Measurements from ENCODE around the gene METTL9. TPM values are rescaled to one million over a fixed set of nuclear protein-coding genes. Genes with fewer than 3 reads are reported as not detected.
"Not testable (repeated sequence)": the region's sequence is repeated elsewhere in the genome, so short reads cannot be mapped to it uniquely, and the experiment has no call there.

METTL9 gene
- total and polyA plus RNA-seq, 2 of the 13 experiments (the other 11 are each of a cell fraction or from before 2014, with no cell fraction given) = 123 to 204 TPM

DNA sequence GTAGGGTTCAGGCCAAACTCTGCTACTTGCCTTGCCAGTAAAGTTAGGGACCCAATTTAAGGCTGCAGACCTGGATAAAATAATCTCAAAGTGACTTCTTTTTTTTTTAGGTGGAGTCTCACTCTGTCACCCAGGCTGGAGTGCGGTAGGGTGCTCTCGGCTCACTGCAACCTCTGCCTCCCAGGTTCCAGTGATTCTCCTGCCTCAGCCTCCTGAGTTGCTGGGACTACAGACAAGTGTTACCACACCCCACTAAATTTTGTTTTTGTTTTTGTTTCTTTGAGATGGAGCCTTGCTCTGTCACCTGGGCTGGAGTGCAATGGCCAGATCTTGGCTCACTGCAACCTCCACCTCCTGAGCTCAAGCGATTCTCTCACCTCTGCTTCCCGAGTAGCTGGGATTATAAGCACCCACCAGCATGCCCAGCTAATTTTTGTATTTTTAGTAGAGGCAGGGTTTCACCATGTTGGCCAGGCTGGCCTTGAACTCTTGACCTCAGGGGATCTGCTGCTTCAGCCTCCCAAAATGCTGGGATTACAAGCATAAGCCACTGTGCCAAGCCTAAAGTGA is 43.3 kb upstream of the METTL9 start:
- intact Hi-C loops (cut with micrococcal nuclease; ENCODE audit: unreplicated experiment) (loop anchor here (10.0 kb wide), 2 partner anchors 271 to 401 kb away; partner anchors contain the start of genes DNAH3 and LDAF1), in situ Hi-C loops (cut with HindIII; ENCODE audit: extremely low pct_ligation_motif_present, low pct_unique_long_range_greater_than_20kb) (loop anchor here (5.0 to 25.0 kb wide), 3 partner anchors 244 to 781 kb away; partner anchors contain the start of gene LDAF1)
- H3K79me2 ChIP-seq (ENCODE audit: insufficient read depth, low read length); POLR2A ChIA-PET; H3K9me3 ChIP-seq (ENCODE audit: low read length); H3K4me3 ChIP-seq (replicated peaks in 1 of 3; ENCODE audit: insufficient read depth in 1 of 3, low read depth in 2 of 3, low read length in 3 of 3); FAIRE-seq; H3K27ac ChIP-seq (ENCODE audit: extremely low read length, insufficient read depth, low read length); H4K20me1 ChIP-seq (ENCODE audit: insufficient read depth, low read length); H3K4me2 ChIP-seq (ENCODE audit: low read depth, low read length); DNase-seq (ENCODE audit: low spot score); H3K36me3 ChIP-seq (replicated peaks in 1 of 2; ENCODE audit: control insufficient read depth in 1 of 2, insufficient read depth in 2 of 2, low read length in 2 of 2); H2AFZ ChIP-seq (ENCODE audit: low read length); H3K9ac ChIP-seq (ENCODE audit: insufficient read depth, low read depth, low read length); BruUV-seq (replicated peaks); TF ChIP-seq CBX2 (CRISPR knock-in tag; IDR thresholded peaks at IDR 0.05; ENCODE audit: low read depth): not testable (repeated sequence)
- peaks cover 16 to 66% of the 10 kb centered on the region in 2 experiments; a peak in 4 of 5 replicates for H3K27me3 ChIP-seq (ENCODE audit: control insufficient read depth in 1 of 2, insufficient read depth in 2 of 2, low read length in 2 of 2)
- peak; percentile 1; the same call in 1 of the 3 replicates for ATAC-seq
- peaks cover 31% of the 10 kb centered on the region for H3K4me1 ChIP-seq (ENCODE audit: insufficient read depth, low read length)
- WGBS (ENCODE audit: low lambda C conversion rate) = 36% methylated on average over 4 of the region's 4 CpGs
- TF ChIP-seq ZNF546 (CRISPR knock-in tag; conservative IDR thresholded peaks at IDR 0.05) (0 out of 2 replicates have a peak, but pooled peaks have one; percentile 18), CBX2 (IDR thresholded peaks at IDR 0.05; ENCODE audit: low read depth, low read length) (0 out of 2 replicates have a peak, but pooled peaks have one; percentile 38), REXO4 (CRISPR knock-in tag; IDR thresholded peaks at IDR 0.05; ENCODE audit: borderline replicate concordance) (0 out of 2 replicates have a peak, but pooled peaks have one; percentile 38), ZNF75D (CRISPR knock-in tag; IDR thresholded peaks at IDR 0.05; ENCODE audit: borderline replicate concordance) (peak; percentile 47; the same call in 1 of the 2 replicates), ZNF567 (CRISPR knock-in tag; IDR thresholded peaks at IDR 0.05; ENCODE audit: borderline replicate concordance) (0 out of 2 replicates have a peak, but pooled peaks have one; percentile 27), YEATS2 (CRISPR knock-in tag; IDR thresholded peaks at IDR 0.05; ENCODE audit: borderline replicate concordance) (0 out of 2 replicates have a peak, but pooled peaks have one; percentile 18), ZNF891 (CRISPR knock-in tag; IDR thresholded peaks at IDR 0.05) (0 out of 2 replicates have a peak, but pooled peaks have one; percentile 44)
- TF ChIP-seq, protein P1, sequence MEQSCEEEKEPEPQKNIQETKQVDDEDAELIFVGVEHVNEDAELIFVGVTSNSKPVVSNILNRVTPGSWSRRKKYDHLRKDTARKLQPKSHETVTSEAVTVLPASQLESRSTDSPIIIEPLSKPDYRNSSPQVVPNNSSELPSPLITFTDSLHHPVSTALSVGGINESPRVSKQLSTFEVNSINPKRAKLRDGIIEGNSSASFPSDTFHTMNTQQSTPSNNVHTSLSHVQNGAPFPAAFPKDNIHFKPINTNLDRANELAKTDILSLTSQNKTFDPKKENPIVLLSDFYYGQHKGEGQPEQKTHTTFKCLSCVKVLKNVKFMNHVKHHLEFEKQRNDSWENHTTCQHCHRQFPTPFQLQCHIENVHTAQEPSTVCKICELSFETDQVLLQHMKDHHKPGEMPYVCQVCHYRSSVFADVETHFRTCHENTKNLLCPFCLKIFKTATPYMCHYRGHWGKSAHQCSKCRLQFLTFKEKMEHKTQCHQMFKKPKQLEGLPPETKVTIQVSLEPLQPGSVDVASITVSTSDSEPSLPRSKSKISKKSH (CRISPR knock-in tag; IDR thresholded peaks at IDR 0.05; ENCODE audit: borderline replicate concordance) = 0 out of 2 replicates have a peak, but pooled peaks have one; percentile 25
- TF ChIP-seq, protein P2, sequence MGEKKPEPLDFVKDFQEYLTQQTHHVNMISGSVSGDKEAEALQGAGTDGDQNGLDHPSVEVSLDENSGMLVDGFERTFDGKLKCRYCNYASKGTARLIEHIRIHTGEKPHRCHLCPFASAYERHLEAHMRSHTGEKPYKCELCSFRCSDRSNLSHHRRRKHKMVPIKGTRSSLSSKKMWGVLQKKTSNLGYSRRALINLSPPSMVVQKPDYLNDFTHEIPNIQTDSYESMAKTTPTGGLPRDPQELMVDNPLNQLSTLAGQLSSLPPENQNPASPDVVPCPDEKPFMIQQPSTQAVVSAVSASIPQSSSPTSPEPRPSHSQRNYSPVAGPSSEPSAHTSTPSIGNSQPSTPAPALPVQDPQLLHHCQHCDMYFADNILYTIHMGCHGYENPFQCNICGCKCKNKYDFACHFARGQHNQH (CRISPR knock-in tag; IDR thresholded peaks at IDR 0.05) = peak; percentile 48; the same call in 1 of the 2 replicates
- CTCF ChIA-PET (ENCODE audit: low intra/inter-chr PET ratio, low total read pairs) = interaction anchor here (1.8 kb wide), 1 partner anchor 31 kb away, joined by 9 read pairs; no protein-coding TSS in a partner anchor

Data from HepG2 (cell line).